Ovary (tissue), 9 donors: Measurements from ENCODE around the gene TPGS1. TPM values are rescaled to one million over a fixed set of nuclear protein-coding genes. Genes with fewer than 3 reads are reported as not detected.

Experiments
- DNase-seq, 5 donors: peaks; one replicate each; pipeline ENCODE4 v3.0.0-alpha.2; 2019 to 2020
- H3K27ac ChIP-seq, 2 donors: fragments of 200-600 bp; one replicate each; pipeline versions ENCODE4 v1.5.1 to v1.8.0; 2019 to 2022
- H3K27me3 ChIP-seq: fragments of 200-600 bp; one replicate; pipeline ENCODE4 v1.8.0; 2022
- H3K36me3 ChIP-seq: fragments of 200-600 bp; sonication (generic); one replicate; pipeline ENCODE4 v1.5.1; 2019
- H3K4me1 ChIP-seq: one replicate; pipeline ENCODE4 v1.8.1; 2013; ENCODE audit warnings: mild to moderate bottlenecking, moderate library complexity; ENCODE audit not compliant: insufficient read depth
- H3K4me3 ChIP-seq: fragments of 200-600 bp; sonication (generic); one replicate; pipeline ENCODE4 v1.5.1; 2017
- H3K9me3 ChIP-seq, 2 donors: fragments of 200-600 bp in 1 of 2; sonication (generic) in 1 of 2; one replicate each; pipeline versions ENCODE4 v1.5.1 to v1.8.1; 2013 to 2019; ENCODE audit warnings: mild to moderate bottlenecking in 1 of 2, moderate library complexity in 1 of 2
- EP300 ChIP-seq: sonication (generic); formaldehyde crosslinking; IDR thresholded peaks from one replicate; pipeline ENCODE4 v1.6.1; 2017; ENCODE audit warnings: antibody characterized with exemption
- POLR2A ChIP-seq: fragments of 450-650 bp; IDR thresholded peaks from one replicate; pipeline ENCODE4 v1.6.1; 2017; ENCODE audit warnings: antibody characterized with exemption, mild to moderate bottlenecking, moderate library complexity
- WGBS, 3 donors: extraction: QIAGEN DNeasy Blood & Tissue Kit in 1 of 3; methylation state at CpG; one replicate each; pipeline versions ENCODE4 v1.1.5 to v1.1.7; 2013 to 2017; 5-methylcytosine and 5-hydroxymethylcytosine counted together
- intact Hi-C, 4 donors: fragments of 100-400 bp; cut with DNase I; formaldehyde crosslinking; loops; one replicate each; pipeline versions ENCODE4 v1.11.0 to v1.15.1; 2022 to 2023
- polyA plus RNA-seq, 2 donors: library from polyadenylated mRNA; stranded (reverse); fragments of 200-250 nt in 1 of 2; fragments of 350-450 nt in 1 of 2; fragmentation: Illumina TruSeq in 1 of 2; extraction: RNeasy Lipid Tissue Mini Kit (QIAGEN cat#74804) in 1 of 2; gene quantifications; one replicate each; pipeline ENCODE4 v1.2.3, GENCODE V29; 2013 to 2014
- total RNA-seq, 7 donors: library from RNA; depleted of rRNA in 2 of 7; stranded (reverse); fragments of >200 nt in 2 of 7; fragmentation: NEBNext Ultra II Directional in 3 of 7; extraction: Animal tissue kit (Norgen Biotek cat#: 25700) in 3 of 7; gene quantifications; one replicate each; pipeline versions ENCODE4 v1.1.0 to v1.2.4, GENCODE V29; 2016 to 2023
- TF ChIP-seq, protein P1 (sequence below), 3 donors: fragments of 450-650 bp in 2 of 3; fragments of 200-600 bp in 1 of 3; IDR thresholded peaks; one replicate each; pipeline versions ENCODE4 v1.5.1 to v1.8.0; 2016 to 2022; ENCODE audit warnings: antibody characterized with exemption in 3 of 3, mild to moderate bottlenecking in 1 of 3
- donor health status: DM: no; HTN: no; CAD: no; lungs with moderate emphysema.
- donor health status: DM: no; HTN: no; CAD: no.
- donor health status: Bipolar disorder and iron deficiency.
- donor health status: DM: yes; HTN: yes; CAD: no.
- donor health status: DM: no; HTN: no; CAD: no.
- donor health status: DM: yes; HTN: yes; CAD: no.

Gene TPGS1
- total and polyA plus RNA-seq, 9 donors = 0.12 to 93.3 (median 24.7) TPM

DNA sequence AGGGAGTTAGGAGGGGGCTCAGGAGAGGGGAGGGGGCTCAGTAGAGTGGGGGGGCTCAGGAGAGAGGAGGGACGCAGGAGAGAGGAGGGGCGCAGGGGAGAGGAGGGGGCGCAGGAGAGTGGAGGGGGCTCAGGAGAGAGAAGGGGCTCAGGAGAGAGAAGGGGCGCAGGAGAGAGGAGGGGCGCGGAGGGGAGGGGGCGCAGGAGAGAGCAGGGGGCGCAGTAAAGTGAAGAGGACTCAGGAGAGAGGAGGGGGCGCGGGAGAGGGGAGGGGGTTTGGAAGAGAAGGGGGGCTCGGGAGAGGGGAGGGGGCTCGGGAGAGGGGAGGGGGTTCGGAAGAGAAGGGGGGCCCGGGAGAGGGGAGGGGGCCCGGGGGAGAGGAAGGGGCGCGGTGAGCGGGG is 10.3 kb upstream of the TPGS1 start:
- intact Hi-C loops = no loop called here
- WGBS, 3 donors = 5 to 20% (median 10%) methylated on average over 2 to 16 of the region's 18 CpGs
- H3K27me3 ChIP-seq = peaks cover 3% of the 10 kb centered on the region

DNA sequence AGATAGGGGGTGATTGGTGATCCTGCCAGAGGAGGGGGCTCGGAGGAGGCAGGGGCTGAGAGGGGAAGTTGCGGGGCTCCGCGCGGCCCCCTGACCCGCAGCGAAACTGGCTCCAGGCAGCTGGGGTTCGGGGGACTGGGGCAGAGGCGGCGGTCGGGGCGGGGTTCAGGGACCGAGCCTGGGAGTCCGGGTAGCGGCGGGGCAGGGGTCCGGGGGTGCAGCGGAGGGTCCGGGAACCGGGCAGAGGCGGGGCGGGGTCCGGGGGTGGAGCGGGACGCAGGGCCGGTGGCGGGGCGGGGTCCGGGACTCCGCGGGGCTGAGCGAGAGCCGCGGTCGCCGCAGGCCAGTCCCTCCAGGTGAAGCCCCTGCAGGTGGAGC is 9.8 kb upstream of the TPGS1 start:
- DNase-seq = peak in 1 of 5 donors; percentile 21
- Histone ChIP-seq H3K4me3 (no peak overlapping the region), H3K4me1 (peaks cover 2% of the 10 kb centered on the region), H3K27me3 (peaks cover 3% of the 10 kb centered on the region), H3K36me3 (no peaks in the 10 kb centered on the region), H3K27ac (no peak overlapping the region), H3K9me3 (no peaks in the 10 kb centered on the region)
- intact Hi-C loops = no loop called here
- WGBS, 3 donors = 0 to 1% (median 0%) methylated on average over 11 to 36 of the region's 36 CpGs
- TF ChIP-seq, protein P1, sequence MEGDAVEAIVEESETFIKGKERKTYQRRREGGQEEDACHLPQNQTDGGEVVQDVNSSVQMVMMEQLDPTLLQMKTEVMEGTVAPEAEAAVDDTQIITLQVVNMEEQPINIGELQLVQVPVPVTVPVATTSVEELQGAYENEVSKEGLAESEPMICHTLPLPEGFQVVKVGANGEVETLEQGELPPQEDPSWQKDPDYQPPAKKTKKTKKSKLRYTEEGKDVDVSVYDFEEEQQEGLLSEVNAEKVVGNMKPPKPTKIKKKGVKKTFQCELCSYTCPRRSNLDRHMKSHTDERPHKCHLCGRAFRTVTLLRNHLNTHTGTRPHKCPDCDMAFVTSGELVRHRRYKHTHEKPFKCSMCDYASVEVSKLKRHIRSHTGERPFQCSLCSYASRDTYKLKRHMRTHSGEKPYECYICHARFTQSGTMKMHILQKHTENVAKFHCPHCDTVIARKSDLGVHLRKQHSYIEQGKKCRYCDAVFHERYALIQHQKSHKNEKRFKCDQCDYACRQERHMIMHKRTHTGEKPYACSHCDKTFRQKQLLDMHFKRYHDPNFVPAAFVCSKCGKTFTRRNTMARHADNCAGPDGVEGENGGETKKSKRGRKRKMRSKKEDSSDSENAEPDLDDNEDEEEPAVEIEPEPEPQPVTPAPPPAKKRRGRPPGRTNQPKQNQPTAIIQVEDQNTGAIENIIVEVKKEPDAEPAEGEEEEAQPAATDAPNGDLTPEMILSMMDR (IDR thresholded peaks at IDR 0.05) = no peak
- TF ChIP-seq EP300 = no peak
- TF ChIP-seq POLR2A = no peak

More for the DNA sequence above, 10.3 kb upstream of the TPGS1 start:
- H3K9me3 ChIP-seq = no peaks in the 10 kb centered on the region
- no peak overlapping the region for H3K27ac ChIP-seq
- DNase-seq = no peak
- peaks cover 2% of the 10 kb centered on the region for H3K4me1 ChIP-seq
- H3K36me3 ChIP-seq = no peaks in the 10 kb centered on the region
- no peak overlapping the region for H3K4me3 ChIP-seq
- no peak for TF ChIP-seq EP300
- TF ChIP-seq, protein P1 (IDR thresholded peaks at IDR 0.05) = no peak
- no peak for TF ChIP-seq POLR2A

DNA sequence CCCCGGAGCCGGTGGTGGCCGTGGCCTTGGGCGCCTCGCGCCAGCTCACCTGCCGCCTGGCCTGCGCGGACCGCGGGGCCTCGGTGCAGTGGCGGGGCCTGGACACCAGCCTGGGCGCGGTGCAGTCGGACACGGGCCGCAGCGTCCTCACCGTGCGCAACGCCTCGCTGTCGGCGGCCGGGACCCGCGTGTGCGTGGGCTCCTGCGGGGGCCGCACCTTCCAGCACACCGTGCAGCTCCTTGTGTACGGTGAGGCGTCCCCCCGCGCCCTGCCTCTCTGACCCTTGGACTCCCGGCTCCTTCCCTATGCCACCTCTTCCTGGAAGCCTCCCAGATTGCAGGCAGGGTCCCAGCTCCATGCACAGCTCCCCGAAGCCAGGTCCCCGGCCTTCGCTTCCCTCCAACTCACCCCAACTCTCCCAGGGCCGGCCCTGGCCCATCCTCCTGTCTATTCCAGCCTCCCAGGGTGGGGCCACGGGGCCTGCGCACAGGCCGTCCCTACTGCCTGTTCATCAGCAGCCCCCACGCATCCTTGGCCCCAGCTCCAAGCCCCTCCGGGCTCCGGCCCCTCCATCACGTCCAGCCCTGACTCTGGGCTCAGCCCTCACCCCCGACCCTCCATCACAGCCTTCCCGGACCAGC is 9.3 kb upstream of the TPGS1 start:
- H3K27me3 ChIP-seq = peaks cover 3% of the 10 kb centered on the region
- no peak overlapping the region for H3K4me3 ChIP-seq
- WGBS, 3 donors = 2 to 5% (median 4%) methylated on average over 36 to 50 of the region's 50 CpGs
- intact Hi-C loops = no loop called here
- DNase-seq = peak in 1 of 5 donors; percentile 7
- no peak overlapping the region for H3K27ac ChIP-seq
- no peaks in the 10 kb centered on the region for H3K9me3 ChIP-seq
- H3K36me3 ChIP-seq = no peaks in the 10 kb centered on the region
- TF ChIP-seq EP300 (no peak), POLR2A (no peak)
- TF ChIP-seq, protein P1 (IDR thresholded peaks at IDR 0.05) = no peak
- peaks cover 2% of the 10 kb centered on the region for H3K4me1 ChIP-seq

DNA sequence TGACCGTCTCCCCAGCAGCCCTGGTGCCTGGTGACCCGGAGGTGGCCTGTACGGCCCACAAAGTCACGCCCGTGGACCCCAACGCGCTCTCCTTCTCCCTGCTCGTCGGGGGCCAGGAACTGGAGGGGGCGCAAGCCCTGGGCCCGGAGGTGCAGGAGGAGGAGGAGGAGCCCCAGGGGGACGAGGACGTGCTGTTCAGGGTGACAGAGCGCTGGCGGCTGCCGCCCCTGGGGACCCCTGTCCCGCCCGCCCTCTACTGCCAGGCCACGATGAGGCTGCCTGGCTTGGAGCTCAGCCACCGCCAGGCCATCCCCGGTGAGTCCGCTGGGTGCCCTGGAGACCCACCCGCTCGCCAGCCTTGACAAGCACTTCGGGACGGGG is 8.8 kb upstream of the TPGS1 start:
- Histone ChIP-seq H3K27ac (no peak overlapping the region), H3K4me3 (no peak overlapping the region), H3K9me3 (no peaks in the 10 kb centered on the region), H3K36me3 (no peaks in the 10 kb centered on the region), H3K4me1 (peaks cover 2% of the 10 kb centered on the region), H3K27me3 (peaks cover 3% of the 10 kb centered on the region)
- DNase-seq = peak in 1 of 5 donors; percentile 18
- TF ChIP-seq POLR2A (no peak), EP300 (no peak)
- TF ChIP-seq, protein P1 (IDR thresholded peaks at IDR 0.05) = no peak
- intact Hi-C loops = no loop called here
- WGBS, 3 donors = 10 to 15% (median 12%) methylated on average over 11 to 26 of the region's 26 CpGs
